EL (cell line): Measurements from ENCODE around the gene ARPC2.

ENCODE experiments used
- DNase-seq: peaks from one replicate; pipeline ENCODE4 v3.0.0-alpha.2; 2016

ARPC2 gene

GRCh38 chr2:218255446-218255845 lies 38.5 kb downstream of the ARPC2 start:
- DNase-seq = peak; percentile 57

DNA sequence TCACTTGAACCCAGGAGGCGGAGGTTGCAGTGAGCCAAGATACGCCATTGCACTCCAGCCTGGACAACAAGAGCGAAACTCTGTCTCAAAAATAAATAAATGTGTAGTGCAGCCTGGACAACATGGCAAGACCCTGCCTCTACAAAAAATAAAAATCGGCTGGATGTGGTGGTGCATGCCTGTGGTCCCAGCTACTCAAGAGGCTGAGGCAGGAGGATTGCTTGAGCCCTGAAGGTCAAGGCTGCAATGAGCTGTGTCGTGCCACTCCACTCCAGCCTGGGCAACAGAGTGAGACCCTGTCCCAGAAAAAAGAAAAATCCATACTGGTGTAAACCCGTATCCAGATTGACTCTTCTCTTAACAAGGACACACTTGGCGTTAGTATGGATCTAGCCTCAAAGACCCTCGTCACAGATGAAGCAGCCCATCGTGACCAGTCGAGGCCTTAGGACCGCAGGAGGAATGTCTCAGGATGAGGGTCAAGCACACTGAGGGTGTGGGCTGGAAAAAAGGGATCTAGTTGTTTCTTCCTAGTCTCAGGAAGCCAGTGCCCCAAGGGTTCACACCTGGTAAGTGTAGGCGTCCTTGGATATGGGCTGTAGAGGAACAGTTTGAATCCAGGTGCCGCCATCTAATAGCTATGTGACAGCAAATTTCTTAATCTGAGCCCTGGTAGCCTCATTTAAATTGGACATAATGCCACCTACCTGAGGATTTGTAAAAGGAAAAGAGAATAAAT lies 39.8 kb downstream of the ARPC2 start:
- no peak for DNase-seq

DNA sequence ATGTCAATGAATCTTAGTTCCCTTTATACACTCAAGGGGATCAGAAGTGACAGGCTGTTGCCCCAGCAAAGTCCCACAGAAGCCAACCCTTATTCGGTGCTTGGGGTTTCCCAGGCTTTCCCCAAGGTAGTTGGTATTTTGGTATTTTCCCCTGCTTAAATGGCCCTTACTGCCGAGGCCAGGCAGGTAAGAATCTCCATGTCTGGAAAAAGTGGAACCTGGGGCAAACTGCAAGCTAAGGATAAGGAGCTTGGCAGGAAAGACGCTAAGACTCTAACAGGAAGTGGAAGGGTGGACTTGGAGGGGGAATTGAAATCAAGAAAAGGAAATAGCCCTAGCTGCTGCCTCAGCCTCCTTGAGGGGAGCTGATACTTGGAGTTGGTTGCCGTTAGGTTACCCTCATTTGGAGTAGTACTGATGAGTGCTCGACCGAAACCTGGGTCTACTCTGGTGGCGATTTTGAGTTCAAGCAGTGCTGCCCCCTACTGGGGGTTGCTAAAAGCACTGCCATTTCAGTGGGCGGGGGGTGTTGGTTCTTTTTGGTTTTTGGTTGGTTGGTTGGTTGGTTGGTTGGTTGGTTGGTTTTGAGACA lies 40.5 kb downstream of the ARPC2 start:
- peak; percentile 25 for DNase-seq

- DNase-seq = peak; percentile 82
Measured at GRCh38 chr2:218259099-218259961, 42.3 kb downstream of the ARPC2 start.

DNA sequence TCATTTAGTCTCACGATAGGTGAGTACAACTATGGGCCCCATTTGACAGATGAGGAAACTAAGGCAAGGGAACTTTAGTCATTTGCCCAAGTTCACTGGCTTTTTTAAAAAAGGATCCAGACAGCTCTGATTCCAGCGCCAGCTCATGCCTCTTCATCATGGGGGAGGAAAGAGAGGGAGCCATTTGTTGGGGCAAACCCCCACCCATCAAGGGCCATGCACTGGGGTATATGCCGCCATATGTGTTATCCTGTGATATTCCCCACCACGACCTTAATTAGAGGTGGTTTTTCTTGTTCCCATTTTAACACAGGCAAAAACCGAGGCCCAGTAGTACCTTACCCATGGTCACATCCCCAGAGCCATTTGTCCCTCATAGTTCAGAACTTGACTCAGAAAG lies 43.2 kb downstream of the ARPC2 start:
- no peak for DNase-seq

DNA sequence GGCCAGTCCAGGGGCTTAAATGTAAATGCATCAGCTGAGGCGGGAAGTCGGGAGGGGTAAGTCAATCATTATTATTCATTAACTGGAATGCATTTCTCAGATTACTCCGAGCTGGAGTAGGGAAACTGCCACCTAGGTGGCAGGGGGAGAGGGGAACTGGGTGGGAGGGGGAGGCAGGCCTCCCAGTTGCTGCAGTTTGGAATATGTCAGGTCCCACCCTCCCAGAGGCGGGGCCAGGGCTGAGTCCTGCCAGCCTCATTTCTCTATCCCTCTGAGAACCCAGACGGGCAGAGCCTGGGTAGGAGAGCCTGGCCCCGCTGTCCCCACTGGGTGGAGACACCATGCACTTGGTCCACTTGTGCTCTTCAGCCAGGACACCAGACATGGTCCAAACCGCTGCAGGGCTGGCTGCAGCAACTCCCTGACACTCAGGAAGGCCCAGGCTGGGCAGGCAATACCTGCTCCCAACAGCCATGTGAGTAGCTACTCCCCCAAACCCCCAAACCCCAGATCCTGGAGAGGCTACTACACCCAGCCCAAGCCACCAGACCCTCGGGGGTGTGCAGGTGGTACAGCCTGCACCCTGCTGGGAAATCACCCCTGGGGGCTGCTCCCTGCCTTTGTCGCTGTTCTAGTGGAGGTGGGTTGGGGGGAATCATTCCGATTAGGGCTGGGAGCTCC lies 43.9 kb downstream of the ARPC2 start, which contains the start of gene GPBAR1:
TSS of gene GPBAR1 (plus strand) at position 274 of the 681 bp plus-strand sequence. CDS start 1,710 bp downstream, outside the sequence.
- no peak for DNase-seq

GRCh38 chr2:218261423-218262236 lies 44.6 kb downstream of the ARPC2 start:
- DNase-seq = no peak

DNA sequence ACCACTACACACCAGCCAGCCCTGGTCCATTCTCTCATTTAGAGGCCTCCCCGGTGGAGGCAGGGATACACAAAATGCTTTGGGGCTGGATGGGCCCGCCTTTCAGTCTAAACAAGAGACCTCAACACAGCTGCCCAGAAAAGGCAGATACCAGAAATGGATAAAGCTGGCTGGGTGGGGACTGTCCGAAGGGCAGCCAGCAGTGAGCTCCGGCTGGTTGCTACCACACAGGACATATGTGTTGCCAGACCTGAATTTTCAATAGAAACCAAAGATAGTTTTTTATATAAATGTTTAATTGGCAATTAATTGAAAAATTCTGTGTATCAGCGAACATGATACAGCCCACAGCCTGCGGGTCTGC lies 45.2 kb downstream of the ARPC2 start:
- DNase-seq = no peak

- no peak for DNase-seq
Measured at GRCh38 chr2:218262631-218263586, 45.9 kb downstream of the ARPC2 start.

DNA sequence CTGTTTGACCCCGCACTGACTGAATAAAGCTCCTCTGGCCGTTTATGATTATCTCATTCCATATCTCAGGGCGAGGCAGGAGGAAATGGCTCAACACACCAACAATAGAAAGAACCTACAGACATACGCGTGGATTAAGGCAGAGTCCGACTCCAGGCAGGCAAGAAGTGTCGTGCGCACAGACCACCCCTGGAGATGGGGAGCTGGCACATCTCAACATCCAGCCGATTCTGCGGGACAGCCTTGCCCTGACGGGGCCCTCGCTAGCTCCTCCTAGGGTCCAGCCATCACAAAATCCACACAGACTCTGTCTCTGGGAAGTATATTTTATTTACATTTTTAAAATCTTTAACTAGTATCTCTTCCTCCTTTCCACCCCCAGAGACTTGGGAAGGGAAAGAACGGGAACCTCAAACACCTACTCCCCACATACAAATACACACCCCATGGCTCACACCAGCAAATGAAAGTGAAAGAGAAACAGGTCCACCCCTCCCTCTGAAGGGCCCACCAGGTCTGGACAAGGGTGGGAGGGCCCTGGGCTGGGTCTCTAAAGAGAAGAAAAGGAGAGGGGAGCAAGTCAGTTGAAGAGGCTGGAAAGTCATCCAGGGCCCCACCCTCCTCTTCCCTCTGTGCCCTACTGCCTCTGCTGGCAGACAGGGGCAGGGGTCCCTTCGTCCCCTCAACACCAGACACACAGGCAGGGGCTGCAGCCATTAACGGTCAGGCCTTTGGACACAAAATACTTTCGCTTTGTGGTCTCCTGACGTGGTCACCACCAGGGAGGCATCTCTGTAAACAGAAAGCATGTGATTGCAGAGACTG lies 47.0 kb downstream of the ARPC2 start:
- no peak for DNase-seq

- DNase-seq = no peak
Measured at GRCh38 chr2:218264773-218265561, 48.0 kb downstream of the ARPC2 start.

GRCh38 chr2:218265626-218266025 lies 48.6 kb downstream of the ARPC2 start:
- no peak for DNase-seq

DNA sequence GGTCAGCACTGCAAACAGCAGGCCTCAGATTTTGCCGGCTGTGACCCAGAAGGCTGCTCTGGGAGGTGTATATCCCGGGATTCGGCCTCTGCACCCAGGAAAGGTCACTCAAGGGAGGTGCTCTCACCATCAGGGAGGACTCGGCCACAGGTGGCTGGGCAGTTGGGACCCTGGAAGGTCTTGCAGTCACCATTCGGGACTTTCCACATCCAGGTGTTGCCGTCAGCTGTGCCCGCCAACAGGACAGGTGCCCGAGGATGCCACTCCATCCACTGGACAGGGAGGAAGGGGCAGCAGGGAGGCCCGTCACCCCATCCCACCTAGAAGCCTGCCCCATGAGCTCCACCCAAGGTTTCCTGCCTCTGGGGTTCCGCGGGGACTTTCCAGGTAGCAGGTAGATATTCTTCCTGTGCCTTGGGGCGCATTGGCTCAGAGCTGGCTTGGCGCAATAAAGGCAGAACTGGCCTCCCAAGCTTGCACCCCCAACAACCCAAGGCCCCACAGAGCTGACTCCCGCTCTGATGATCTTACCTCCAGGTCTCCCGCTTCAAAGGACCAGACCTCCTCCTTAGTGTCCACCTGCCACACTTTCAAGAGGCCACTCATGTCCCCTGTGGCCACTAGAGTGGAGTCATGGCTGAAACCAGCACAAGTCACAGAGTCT lies 49.5 kb downstream of the ARPC2 start:
- no peak for DNase-seq

- no peak for DNase-seq
Measured at GRCh38 chr2:218267259-218267658, 50.3 kb downstream of the ARPC2 start.

DNA sequence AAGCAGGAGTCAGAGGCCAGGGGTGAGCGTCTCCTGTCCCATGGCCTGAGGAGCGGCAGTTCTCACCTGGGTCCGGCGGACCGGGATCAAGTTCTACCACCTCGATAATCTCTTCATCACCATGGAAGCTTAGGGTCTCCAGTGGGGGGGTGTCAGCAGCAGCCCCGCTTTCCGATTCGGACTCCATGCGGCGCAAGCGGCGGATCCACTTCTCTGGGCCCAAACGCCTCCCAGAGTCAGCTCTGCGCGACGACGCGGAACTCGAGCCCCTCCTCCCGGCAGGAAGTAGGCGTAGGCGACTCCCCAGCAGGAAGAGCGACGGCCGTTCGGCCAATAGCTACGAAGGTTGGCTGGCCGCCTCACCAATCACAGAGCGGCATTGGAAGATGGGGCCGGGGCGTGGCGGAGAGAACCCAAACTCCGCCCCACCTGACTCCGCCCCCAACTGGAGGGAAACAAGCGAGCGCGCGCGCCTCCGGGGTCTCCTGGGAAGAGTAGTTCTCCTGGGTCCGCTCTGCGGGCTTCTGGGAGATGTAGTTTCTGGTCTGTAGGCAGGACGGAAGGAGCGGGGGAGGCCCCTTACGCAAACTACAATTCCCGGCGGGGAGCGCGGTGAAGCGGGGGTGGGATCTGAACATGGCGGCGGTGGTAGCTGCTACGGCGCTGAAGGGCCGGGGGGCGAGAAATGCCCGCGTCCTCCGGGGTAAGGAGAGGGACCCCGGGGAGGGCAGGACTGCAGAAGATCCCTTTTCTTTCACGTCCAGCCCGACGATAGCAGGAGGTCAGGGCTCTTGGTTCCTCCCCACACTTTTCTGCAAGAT lies 53.1 kb downstream of the ARPC2 start, which contains the start of the genes AAMP and PNKD:
TSS of gene AAMP (minus strand) at position 238 of the 821 bp plus-strand sequence. CDS start at position 187, 51 bp downstream.
TSS of gene PNKD (plus strand) at position 620 of the 821 bp plus-strand sequence. CDS start at position 637, 17 bp downstream.
- DNase-seq = peak; percentile 100

DNA sequence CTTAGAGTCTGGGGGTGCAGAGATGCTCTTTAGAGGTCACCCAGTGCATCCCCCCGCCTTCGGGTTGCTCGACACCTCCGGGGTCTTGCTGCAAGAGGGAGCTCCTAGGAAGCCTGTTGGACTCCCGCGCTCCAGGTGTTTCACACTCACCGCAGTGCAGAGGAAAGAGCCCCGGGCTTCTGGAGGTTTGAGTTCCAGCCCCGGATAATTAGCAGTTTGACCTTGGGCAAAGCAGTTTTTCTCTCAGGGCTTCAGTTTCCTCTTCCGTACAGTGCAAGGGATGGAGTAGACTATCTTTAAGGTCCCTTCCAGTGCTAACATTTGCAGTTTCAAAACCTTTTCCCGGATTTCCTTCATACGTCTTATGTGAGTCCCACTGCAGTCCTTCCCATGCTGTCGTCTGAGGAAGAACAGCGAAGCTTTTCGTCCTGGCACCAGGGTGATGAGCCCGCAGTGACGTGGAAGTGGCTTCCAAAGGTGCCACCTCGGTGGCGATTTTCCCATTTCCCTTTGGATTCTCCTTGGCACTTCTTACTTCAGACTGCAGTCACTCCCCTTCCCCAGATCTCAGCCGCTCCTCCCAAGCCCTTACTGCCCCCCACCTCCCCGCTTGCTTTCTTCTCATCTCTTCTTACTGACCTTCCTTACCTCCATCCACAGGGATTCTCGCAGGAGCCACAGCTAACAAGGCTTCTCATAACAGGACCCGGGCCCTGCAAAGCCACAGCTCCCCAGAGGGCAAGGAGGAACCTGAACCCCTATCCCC lies 53.9 kb downstream of the ARPC2 start:
- peak; percentile 23 for DNase-seq

DNA sequence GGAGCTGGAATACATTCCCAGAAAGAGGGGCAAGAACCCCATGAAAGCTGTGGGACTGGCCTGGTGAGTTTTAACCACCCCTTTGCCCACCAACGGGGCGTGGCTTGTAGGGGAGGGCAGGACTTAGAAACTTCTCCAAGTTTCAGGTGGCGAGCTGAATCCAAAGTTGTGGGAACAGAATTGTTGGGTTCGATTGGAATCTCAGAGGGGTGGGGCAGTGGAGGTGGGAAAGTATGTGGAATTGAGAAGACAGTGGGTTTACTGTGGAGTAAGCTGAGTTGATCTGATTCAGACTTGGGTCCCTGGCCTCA lies 54.5 kb downstream of the ARPC2 start:
- no peak for DNase-seq
